ENCODE results near the gene RPL27A.

- TF ChIP-seq CTCF (IDR thresholded peaks at IDR 0.05): no peak
- TF ChIP-seq EZH2 (IDR thresholded peaks at IDR 0.05; ENCODE audit: borderline replicate concordance, insufficient read depth, low read depth, low read length, poor library complexity, severe bottlenecking): no peak
These were observed 722 bp upstream of the RPL27A start for GRCh38 chr11:8681837-8682302.

Data from B cell (primary cell).